ENCODE results near the gene WDR33.

The WDR33 gene

DNA sequence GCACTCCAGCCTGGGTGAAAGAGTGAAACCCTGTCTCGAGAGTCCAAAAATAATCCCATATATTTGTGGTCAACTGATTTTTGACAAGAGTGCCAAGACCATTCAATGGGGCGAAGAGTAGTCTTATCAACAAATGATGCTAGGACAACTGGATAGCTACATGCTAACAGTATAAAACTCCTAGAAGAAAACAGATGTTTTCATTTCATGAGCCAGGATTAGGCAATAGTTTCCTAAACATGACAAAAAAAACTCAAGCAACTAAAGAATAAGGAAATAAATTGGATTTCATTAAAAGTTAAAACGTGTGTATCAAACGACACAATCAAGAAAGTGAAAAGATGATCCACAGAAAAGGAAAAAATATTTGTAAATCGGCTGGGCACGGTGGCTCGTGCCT, 141.9 kb downstream of the WDR33 start:
- DNase-seq = no peak

DNA sequence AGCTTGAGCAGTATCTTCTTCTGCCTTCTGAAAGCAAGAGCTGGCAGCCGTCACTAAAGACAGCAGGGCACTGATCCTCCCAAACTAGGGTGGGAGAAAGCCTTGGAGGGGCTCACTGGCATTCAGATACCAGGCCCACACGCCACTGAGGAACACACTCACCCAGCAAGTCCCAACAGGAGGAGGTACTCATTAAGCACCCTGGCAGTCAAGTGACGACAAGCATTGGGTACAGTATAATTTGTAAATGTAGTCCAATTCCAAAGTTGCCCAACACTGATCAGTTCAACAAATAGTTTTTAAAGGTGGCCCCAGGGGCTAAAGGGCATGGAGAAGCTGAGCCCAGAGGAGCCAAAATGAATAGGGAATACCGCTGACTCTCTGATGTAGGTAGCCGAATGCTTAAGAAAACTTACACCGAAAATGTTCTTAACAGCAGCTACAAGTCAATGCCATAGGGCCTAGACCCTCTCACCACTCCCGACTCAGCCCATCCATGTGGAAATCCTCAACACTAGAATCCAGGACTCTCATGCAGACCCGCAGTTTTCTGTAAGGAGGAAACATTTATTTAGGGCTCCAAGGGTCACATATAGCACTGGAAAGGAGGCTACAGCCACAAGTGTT, 145.6 kb downstream of the WDR33 start:
- no peak for DNase-seq

GRCh38 chr2:127664895-127665225, 146.1 kb downstream of the WDR33 start:
- no peak for DNase-seq

GRCh38 chr2:127664065-127664894, 146.7 kb downstream of the WDR33 start:
- no peak for DNase-seq

DNA sequence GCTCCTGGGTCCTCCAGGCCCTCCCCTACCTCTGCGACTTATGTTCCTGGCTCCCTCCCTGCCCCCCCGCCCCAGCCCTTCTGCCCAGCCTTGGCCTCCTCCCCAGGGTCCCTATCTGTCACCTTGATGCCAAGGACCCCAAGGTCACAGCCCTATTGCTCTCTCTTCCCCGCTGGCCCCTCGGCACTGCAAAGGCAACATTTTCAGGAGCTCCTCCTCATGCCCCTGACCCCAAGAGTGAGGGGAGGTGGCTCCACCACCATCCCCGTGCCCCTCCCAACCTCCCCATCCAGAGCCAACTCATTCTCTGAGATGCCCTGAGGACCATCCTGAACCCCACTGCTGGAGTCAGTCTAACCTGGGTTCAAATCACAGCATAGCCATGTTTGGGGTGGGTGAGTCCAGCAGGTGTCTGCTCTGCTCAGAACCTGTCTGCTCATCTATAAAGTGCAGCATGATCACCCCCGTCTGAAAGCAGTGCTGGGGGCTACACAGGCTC, 147.4 kb downstream of the WDR33 start:
- no peak for DNase-seq

GRCh38 chr2:127662937-127663565, 147.9 kb downstream of the WDR33 start:
- no peak for DNase-seq

DNA sequence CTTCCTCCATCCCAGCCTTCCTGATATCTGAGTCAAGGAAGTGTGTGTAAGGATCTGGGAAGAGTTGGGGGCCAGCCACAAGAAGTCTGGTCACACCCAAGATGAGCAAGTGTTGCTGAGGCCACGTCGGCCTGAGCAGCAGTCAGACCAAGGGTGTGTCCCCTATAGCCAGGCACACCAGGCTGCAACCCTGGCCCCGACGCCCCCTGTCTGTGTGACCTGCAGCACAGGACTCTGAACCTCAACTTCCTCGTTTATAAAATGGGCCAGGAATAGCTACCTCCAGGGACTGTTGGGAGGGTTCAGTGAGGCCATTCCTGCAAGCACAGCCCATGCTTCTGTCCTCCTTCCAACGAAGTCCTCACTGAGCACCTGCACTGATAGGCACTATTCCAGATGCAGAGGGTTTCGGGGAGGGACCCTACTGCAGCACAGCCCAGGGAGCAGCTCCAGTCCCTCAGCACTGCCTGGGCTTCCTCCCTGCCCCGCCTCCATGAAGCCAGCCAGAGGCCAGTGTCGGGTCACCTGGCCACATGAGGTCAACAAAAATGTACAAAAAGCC, 148.9 kb downstream of the WDR33 start:
- no peak for DNase-seq

DNA sequence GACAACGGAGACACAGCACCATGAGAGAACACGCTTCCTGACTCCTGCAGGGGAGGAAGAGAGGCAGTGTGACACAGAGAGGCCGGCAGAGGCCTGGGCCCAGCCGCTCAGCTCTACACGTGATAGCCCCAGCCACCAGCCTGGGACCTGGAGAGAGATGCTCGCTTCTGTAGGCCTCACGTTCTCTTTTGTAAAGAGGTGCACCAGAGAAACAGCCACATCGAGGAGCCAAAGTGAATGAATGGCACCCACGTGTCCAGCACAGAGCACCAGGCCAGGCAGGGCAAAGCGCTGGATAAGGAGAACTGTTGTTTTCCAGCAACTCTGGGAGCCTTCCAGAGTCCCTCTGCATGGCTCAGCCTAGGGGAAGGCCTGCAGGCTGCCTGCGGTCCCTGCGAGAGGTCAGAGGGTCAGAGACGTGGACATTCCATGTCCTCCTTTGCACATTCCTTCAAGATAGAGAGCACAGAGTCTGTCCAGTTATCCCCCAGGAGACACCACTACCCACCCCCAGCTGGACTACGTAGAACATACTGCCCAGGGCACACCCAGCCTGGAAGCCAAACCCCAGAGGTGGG, 149.8 kb downstream of the WDR33 start:
- no peak for DNase-seq

DNA sequence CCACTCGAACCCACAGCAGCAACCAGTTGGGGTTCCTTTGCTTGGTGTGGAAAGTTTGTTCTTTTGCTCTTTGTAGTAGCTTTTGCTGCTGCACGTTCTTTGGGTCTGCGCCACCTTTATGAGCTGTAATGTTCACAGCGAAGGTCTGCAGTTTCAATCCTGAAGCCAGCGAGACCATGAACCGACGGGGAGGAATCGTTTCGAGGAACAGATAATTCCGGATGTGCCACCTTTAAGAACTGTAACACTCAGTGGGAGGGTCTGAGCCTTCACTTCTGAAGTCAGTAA, 150.7 kb downstream of the WDR33 start:
- DNase-seq = no peak

DNA sequence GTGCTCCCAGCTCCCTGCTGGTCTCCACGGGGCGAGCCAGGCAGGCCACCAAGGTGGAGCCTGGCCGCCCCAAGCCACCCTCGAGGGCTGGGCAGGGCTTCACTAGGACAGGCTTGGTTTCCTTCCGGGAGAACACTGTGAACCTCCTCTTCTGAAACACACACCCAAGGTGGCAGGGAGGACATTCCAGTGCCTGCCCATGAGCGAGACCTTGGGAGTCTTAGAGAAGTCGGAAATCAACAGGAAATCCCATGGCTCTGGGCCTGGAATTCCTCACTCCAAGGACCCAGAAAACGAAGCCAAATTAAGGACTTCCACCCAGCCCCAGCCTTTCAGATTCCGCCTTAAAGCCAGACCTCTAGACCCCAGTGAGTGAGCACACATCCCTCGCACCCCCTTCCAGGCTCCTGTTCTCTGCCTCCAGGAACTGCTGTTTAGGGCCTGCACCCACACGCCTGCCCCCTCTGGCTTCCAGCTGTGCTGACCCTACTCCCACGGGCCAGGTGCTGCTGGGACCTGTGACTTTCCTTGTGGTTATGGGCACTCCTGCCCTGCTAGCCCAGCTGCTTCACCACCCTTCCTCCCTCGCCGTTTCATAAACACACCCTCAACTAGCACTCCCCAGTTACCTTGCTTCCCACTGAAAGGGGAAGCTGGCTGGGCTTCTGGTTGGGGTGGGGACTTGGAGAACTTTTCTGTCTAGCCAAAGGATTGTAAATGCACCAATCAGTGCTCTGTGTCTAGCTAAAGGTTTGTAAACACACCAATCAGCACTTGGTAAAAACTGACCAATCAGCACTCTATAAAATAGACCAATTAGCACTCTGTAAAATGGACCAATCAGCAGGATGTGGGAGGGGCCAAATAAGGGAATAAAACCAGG, 151.3 kb downstream of the WDR33 start:
- DNase-seq = no peak

GRCh38 chr2:127658641-127659407, 152.1 kb downstream of the WDR33 start:
- no peak for DNase-seq

- no peak for DNase-seq
Measured at GRCh38 chr2:127658146-127658545, 152.8 kb downstream of the WDR33 start.

- DNase-seq = no peak
Measured at GRCh38 chr2:127657232-127657595, 153.8 kb downstream of the WDR33 start.

DNA sequence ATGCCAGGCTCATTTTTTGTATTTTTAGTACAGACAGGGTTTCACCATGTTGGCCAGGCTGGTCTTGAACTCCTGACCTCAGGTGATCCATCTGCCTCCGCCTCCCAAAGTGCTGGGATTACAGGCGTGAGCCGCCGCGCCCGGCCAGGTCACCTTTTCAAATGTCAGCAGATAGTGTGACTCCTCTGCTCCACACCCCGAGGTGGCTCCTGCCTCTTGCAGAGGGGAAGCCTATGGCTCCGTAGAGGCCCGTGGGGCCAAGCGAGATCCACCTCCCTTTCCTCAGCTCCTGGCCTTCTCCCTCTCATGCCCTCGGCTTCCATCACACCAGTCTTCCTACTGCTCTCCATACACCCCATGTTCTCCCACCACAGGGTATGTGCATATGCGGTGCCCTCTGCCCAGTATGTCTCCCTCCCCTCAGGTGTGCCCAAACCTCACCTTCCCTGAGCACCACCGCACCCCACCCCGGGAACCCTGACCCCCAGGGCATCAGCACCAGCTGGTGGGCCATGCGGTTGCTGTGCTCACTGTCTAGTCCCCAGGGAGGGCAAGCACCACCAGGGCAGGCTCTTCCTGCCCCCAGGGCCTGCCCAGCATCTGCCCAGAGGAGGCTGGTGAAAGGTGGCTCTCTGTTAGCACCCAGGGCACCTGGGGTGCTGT, 154.3 kb downstream of the WDR33 start:
- no peak for DNase-seq

GRCh38 chr2:127655209-127656073, 155.5 kb downstream of the WDR33 start:
- no peak for DNase-seq

- DNase-seq = no peak
Measured at GRCh38 chr2:127654838-127655175, 156.2 kb downstream of the WDR33 start.

DNA sequence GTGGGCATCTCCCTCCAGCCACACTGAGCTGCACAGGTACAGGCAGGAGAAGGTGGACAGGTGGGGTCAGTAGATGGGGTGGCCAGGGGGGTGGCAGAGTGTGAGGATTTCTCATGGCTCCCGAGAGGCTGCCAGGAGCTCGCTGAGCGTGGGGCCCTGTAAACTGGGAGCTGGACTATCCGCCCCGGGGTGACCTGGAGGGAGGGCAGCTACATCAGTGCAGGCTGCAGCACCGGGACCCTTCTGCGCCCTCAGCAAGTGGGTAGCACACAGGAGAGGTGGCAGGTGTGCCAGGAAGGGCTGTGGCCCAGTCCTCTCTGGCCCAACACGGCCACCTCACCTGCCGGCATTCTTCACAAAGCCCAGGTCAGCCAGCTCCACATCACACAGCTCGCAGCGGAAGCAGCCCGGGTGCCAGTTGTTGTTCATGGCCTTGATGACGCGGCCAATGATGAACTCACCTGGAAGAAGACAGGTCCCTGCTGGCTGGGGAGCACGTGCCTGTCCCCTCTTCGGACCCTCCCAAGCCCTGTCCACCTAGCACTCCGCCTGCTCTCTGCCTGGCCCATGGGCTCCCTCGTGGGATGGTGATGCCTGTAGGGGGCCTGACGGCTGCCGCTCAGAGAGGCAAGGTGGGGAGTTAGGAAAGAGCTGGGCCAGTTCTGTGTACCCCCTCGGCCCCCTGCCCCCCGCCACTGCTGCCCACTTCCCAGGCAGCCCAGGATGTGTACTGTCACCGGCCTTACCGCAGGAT, 156.7 kb downstream of the WDR33 start:
- no peak for DNase-seq

- DNase-seq = no peak
Measured at GRCh38 chr2:127653421-127654083, 157.4 kb downstream of the WDR33 start.

DNA sequence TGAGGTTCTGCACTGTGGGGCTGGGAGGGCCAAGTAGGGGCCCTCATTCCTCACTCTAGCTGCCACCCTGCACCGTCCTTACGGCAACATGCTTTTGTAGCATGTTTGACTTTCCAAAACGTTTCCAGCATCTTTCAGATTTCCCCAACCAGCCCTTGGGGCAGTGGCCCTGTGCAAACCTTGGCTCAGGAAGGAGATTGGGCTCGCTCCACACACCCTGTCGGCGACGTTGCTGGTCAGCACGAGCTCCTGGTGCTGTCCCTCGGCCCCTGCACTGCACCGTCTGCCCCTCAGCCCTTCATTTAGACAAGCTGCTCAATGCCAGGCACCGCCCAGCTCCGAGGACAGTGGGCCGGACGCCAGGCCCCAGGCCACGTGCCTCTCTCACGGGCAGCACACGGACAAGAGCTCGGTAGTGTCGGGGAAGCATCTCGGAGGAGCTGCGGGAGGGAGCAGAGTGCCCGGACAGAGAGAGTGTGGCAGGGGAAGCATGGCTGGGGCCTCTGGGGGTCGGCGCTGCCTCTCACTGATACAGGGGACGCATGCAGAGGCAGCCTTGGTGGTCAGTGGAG, 158.1 kb downstream of the WDR33 start:
- no peak for DNase-seq
